Upper lobe of left lung (tissue), 6 donors: ENCODE data around the gene CORO7. TPM values are rescaled to one million over a fixed set of nuclear protein-coding genes. Genes with fewer than 3 reads are reported as not detected.

Experiments used
- ATAC-seq, 2 donors: fragments of 200-7000 bp; cut with Tn5 transposase; one replicate each; pipeline ENCODE4 v1.9.1; 2022; ENCODE audit warnings: mild to moderate bottlenecking in 2 of 2, moderate library complexity in 2 of 2; ENCODE audit not compliant: low FRiP score in 2 of 2
- DNase-seq, 2 donors: peaks; one replicate each; pipeline ENCODE4 v3.0.0-alpha.2; 2019 to 2020
- H3K27ac ChIP-seq, 4 donors: fragments of 200-600 bp; sonication (generic); one replicate each; pipeline ENCODE4 v1.5.1; 2016 to 2019
- H3K27me3 ChIP-seq, 4 donors: fragments of 200-600 bp; sonication (generic); one replicate each; pipeline ENCODE4 v1.5.1; 2017 to 2019
- H3K36me3 ChIP-seq, 4 donors: fragments of 200-600 bp; sonication (generic); one replicate each; pipeline ENCODE4 v1.5.1; 2016 to 2019
- H3K4me1 ChIP-seq, 4 donors: fragments of 200-600 bp; sonication (generic); one replicate each; pipeline ENCODE4 v1.5.1; 2018 to 2019
- H3K4me3 ChIP-seq, 4 donors: fragments of 200-600 bp; sonication (generic); one replicate each; pipeline ENCODE4 v1.5.1; 2017 to 2019; ENCODE audit warnings: mild to moderate bottlenecking in 2 of 4, moderate library complexity in 1 of 4
- H3K9me3 ChIP-seq, 4 donors: fragments of 200-600 bp; sonication (generic); one replicate each; pipeline ENCODE4 v1.5.1; 2018 to 2019
- EP300 ChIP-seq, 4 donors: sonication (generic); formaldehyde crosslinking; IDR thresholded peaks; one replicate each; pipeline ENCODE4 v1.5.1; 2017; ENCODE audit warnings: antibody characterized with exemption in 4 of 4, control low read depth in 2 of 4
- POLR2A ChIP-seq, 4 donors: fragments of 450-650 bp; IDR thresholded peaks; one replicate each; pipeline ENCODE4 v1.5.1; 2016 to 2017; ENCODE audit warnings: antibody characterized with exemption in 4 of 4, mild to moderate bottlenecking in 2 of 4
- POLR2AphosphoS5 ChIP-seq, 2 donors: sonication (generic); formaldehyde crosslinking; IDR thresholded peaks; one replicate each; pipeline ENCODE4 v1.5.1; 2017; ENCODE audit warnings: antibody characterized with exemption in 2 of 2
- WGBS, 2 donors: methylation state at CpG; one replicate each; pipeline ENCODE4 v1.1.5; 2017 to 2018; 5-methylcytosine and 5-hydroxymethylcytosine counted together
- total RNA-seq, 6 donors: library from RNA; depleted of rRNA in 4 of 6; stranded (reverse); fragments of >200 nt in 4 of 6; gene quantifications; one replicate each; pipeline versions ENCODE4 v1.1.0 to v1.2.1, GENCODE V29; 2016 to 2021
- TF ChIP-seq, protein P1 (sequence below), 6 experiments: fragments of 450-650 bp in 4 of 6; fragments of 200-600 bp in 2 of 6; sonication (generic) in 2 of 6; IDR thresholded peaks; one replicate each; pipeline ENCODE4 v1.5.1; 2016 to 2019; ENCODE audit warnings: antibody characterized with exemption in 6 of 6
- donor health status: DM: no; HTN: no; CAD: no; lungs with moderate emphysema.
- donor health status: DM: no; HTN: yes; CAD: no; lungs with severe emphysema.

The CORO7 gene
- total RNA-seq, 6 donors from 2014 or later, result 42.9 to 235 (median 69.0) TPM

DNA sequence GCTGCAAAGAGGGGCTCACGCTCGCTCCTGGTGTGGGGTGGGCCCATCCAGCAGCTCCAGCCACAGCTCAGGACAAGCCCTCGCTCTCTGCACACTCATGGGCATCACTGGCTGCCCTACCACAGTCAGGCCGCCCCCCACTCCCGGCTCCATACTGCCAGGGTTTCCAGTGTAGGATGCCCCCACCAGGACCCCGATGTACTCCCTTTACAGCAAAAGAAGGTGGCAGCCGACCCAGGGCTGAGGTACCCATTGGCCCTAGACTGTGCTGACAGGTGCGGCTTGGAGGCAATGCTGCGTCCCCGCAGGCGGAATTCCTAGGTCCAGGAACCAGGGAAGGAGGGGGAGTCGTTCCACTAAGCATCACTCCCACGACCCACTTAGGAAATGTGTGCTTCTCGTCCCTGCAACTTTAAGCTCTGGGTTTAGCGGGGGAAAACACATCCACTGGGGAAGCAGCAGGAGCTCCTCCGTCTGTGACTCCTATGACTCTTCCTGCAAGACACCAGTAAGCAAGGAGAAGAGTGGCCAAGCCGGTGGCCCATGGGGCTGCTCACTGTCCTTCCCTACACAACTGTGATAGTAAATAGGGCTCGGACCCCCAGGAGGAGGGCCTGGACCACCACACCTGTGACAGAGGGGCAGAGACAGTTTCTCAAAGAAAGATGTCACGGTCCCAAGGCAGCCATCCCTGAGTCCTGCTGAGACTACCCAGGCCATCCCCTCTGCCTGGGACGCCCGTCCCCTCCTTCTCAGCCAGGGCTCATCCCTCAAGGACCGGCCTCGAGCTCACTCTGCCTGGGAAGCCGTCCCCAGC is 13.1 kb downstream of the CORO7 start:
- WGBS, 2 donors, result 87 to 89% methylated on average over 16 to 24 of the region's 24 CpGs
- Histone ChIP-seq H3K4me1 (peaks cover 8 to 17% (median 10%) of the 10 kb centered on the region in 4 donors), H3K4me3 (no peak overlapping the region), H3K9me3 (no peaks in the 10 kb centered on the region), H3K27me3 (no peaks in the 10 kb centered on the region), H3K27ac (no peak overlapping the region), H3K36me3 (peaks cover 17 to 76% (median 58%) of the 10 kb centered on the region in 4 donors)
- no peak for TF ChIP-seq POLR2A (IDR thresholded peaks at IDR 0.05)
- TF ChIP-seq POLR2AphosphoS5 (IDR thresholded peaks at IDR 0.05), result no peak
- TF ChIP-seq, protein P1, sequence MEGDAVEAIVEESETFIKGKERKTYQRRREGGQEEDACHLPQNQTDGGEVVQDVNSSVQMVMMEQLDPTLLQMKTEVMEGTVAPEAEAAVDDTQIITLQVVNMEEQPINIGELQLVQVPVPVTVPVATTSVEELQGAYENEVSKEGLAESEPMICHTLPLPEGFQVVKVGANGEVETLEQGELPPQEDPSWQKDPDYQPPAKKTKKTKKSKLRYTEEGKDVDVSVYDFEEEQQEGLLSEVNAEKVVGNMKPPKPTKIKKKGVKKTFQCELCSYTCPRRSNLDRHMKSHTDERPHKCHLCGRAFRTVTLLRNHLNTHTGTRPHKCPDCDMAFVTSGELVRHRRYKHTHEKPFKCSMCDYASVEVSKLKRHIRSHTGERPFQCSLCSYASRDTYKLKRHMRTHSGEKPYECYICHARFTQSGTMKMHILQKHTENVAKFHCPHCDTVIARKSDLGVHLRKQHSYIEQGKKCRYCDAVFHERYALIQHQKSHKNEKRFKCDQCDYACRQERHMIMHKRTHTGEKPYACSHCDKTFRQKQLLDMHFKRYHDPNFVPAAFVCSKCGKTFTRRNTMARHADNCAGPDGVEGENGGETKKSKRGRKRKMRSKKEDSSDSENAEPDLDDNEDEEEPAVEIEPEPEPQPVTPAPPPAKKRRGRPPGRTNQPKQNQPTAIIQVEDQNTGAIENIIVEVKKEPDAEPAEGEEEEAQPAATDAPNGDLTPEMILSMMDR (IDR thresholded peaks at IDR 0.05), result no peak
- TF ChIP-seq EP300 (IDR thresholded peaks at IDR 0.05), result no peak
- no peak for DNase-seq
- ATAC-seq, result no peak

DNA sequence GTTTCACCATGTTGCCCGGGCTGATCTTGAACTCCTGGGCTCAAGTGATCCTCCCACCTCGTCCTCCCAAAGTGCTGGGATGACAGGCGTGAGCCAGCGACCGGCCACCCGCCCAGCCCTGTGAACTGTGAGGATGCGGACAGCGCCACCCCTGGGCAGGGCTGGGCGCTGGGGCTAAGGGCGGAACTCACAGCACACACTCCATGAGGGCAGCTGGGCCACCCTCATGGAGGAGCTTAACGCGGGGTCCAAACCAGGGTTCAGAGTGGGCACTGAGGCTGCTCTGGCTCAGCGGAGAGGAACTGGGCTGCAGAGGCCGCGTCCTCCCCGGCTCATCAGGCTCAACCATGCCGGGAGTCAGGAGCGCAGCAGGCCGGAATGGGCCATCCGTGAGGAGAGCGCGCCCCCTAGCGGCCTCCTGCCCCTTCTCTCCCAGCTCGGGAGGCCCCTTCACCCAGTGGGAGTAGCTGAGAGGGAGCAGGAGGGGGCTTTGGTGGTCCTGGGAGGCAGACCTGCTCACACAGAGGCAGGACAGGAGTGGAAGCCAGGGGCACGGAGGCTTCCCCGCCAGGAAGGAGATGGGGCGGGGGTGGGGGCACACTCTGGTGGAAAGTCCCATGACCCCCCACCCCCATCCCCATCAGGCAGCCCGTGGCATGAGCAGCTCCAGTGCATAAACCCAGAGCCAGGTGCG is 13.8 kb downstream of the CORO7 start:
- 34 to 41% methylated on average over 9 to 20 of the region's 29 CpGs for WGBS, 2 donors
- H3K4me3 ChIP-seq, result no peak overlapping the region
- peak overlapping the region in 1 of 4 donors; percentile 21 for H3K27ac ChIP-seq
- peak; percentile 81 to 96 for DNase-seq
- H3K36me3 ChIP-seq, result peaks cover 17 to 75% (median 56%) of the 10 kb centered on the region in 4 donors
- peak; percentile 90 to 93 for ATAC-seq
- H3K4me1 ChIP-seq, result peaks cover 7 to 12% (median 8%) of the 10 kb centered on the region in 4 donors
- TF ChIP-seq POLR2AphosphoS5 (IDR thresholded peaks at IDR 0.05) (no peak), POLR2A (IDR thresholded peaks at IDR 0.05) (no peak), EP300 (IDR thresholded peaks at IDR 0.05) (no peak)
- TF ChIP-seq, protein P1 (IDR thresholded peaks at IDR 0.05), result peak; percentile 89 to 97 (median 95)
- no peaks in the 10 kb centered on the region for H3K27me3 ChIP-seq
- no peaks in the 10 kb centered on the region for H3K9me3 ChIP-seq

DNA sequence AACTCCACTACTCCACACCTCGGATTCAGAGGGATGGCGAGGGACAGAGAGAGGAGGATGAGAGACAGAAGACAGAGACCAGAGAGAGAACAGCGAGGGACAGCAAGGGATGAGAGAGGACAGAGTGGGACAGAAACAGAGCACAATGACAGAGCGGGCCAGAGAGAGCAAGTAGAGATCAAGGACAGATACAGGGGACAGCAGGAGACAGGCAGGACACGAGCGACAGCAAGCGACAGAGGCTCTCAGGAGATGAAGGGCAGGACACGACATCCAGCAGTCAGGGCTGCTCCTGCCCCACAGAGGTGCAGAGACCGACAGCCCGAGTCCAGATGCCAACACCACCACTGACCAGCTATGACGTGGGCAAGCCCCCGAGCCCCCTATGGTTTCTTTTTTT is 14.9 kb downstream of the CORO7 start:
- Histone ChIP-seq H3K4me1 (peaks cover 7 to 12% (median 8%) of the 10 kb centered on the region in 4 donors), H3K27ac (no peak overlapping the region), H3K9me3 (no peaks in the 10 kb centered on the region), H3K36me3 (peaks cover 6 to 71% (median 49%) of the 10 kb centered on the region in 4 donors), H3K4me3 (no peak overlapping the region), H3K27me3 (no peaks in the 10 kb centered on the region)
- no peak for TF ChIP-seq POLR2A (IDR thresholded peaks at IDR 0.05)
- 93 to 97% methylated on average over 12 of the region's 12 CpGs for WGBS, 2 donors
- DNase-seq, result no peak
- no peak for ATAC-seq

DNA sequence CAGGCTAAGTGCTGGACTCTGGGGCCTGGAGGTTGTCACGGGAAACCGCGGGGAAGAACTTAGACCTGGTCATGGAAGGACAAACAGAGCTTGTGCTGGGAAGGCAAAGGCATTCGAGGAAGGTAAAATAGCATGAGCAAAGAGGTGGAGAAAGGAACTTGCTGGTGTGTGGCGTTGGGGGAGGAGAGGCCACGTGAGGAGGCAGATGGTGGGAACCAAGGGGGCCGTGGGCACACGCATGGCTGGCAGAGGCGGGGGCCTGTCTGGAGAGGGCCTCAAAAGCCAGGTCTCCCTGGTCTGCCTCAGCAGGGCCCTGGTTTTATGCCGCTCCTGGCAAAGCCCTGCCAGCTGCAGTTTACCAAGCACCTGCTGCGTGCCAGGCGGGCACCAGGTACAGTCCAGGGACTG is 15.3 kb downstream of the CORO7 start:
- no peaks in the 10 kb centered on the region for H3K27me3 ChIP-seq
- peaks cover 4 to 71% (median 46%) of the 10 kb centered on the region in 4 donors for H3K36me3 ChIP-seq
- TF ChIP-seq POLR2A (IDR thresholded peaks at IDR 0.05) (no peak), EP300 (IDR thresholded peaks at IDR 0.05) (no peak), POLR2AphosphoS5 (IDR thresholded peaks at IDR 0.05) (no peak)
- peaks cover 7 to 12% (median 8%) of the 10 kb centered on the region in 4 donors for H3K4me1 ChIP-seq
- ATAC-seq (no peak), DNase-seq (no peak)
- WGBS, 2 donors, result 96% methylated on average over 11 to 12 of the region's 12 CpGs
- no peaks in the 10 kb centered on the region for H3K9me3 ChIP-seq
- H3K4me3 ChIP-seq, result no peak overlapping the region
- no peak overlapping the region for H3K27ac ChIP-seq

DNA sequence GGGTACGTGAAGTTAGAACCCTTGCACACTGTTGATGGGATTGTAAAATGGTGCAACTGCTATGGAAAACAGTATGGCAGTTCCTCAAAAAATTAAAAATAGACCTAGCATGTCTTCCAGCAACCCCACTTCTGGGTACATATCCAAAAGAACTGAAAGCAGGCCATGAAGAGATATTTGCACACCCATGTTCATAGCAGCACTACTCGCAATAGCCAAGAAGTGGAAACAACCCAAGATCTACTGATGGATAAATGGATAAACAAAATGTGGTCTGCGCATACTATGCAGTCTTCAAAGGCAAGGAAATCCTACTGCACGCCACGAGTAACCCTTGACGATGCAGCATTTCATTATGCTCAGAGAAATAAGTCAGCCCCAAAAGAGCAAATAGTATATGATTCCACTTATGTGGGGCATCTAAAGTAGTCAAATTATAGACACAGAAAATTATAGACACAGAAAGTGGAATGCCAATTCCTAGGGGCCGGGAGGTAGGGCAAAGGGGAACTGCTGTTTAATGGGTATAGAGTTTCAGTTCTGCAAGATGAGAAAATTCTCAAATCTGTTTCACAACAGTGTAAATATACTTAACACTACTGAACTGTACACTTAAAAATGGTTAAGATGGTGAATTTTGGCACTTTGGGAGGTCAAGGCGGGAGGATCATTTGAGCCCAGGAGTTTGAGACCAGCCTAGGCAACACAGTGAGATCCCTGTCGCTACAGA is 17.2 kb downstream of the CORO7 start:
- H3K27ac ChIP-seq, result no peak overlapping the region
- TF ChIP-seq POLR2A (IDR thresholded peaks at IDR 0.05) (no peak), EP300 (IDR thresholded peaks at IDR 0.05) (no peak)
- no peak overlapping the region for H3K4me3 ChIP-seq
- H3K9me3 ChIP-seq, result no peaks in the 10 kb centered on the region
- peaks cover 0 to 70% (median 37%) of the 10 kb centered on the region in 4 donors for H3K36me3 ChIP-seq
- no peak for DNase-seq
- WGBS, 2 donors, result 74 to 84% methylated on average over 9 of the region's 9 CpGs
- H3K27me3 ChIP-seq, result no peaks in the 10 kb centered on the region
- ATAC-seq, result no peak
- peaks cover 7 to 12% (median 8%) of the 10 kb centered on the region in 4 donors for H3K4me1 ChIP-seq
